Measurements from ENCODE around the gene RAB25.

Gene RAB25

GRCh38 chr1:156020293-156021092, 40.5 kb upstream of the RAB25 start, which contains the start of gene SSR2:
Gene SSR2 (minus strand): TSS chr1:156020951. CDS start chr1:156020167, 784 bp downstream.
- H2AFZ ChIP-seq (ENCODE audit: low read depth), result peak within 1 kb of the TSS; percentile 70
- peak within 1 kb of the TSS; percentile 55; the same call in 1 of the 2 replicates for H3K9ac ChIP-seq
- H3K27ac ChIP-seq, result peak within 1 kb of the TSS; percentile 6; the same call in 1 of the 2 replicates
- peaks cover 28% of the 10 kb centered on the region; the same call in 1 of the 2 replicates for H3K36me3 ChIP-seq (ENCODE audit: insufficient read depth)
- peak within 1 kb of the TSS; percentile 99 for H3K4me3 ChIP-seq (IDR thresholded peaks at IDR 0.05; ENCODE audit: insufficient read depth, low read depth, low read length)
- TF ChIP-seq CTCF (conservative IDR thresholded peaks at IDR 0.05; ENCODE audit: low read depth, low read length), result peak; percentile 12; the same call in 1 of the 2 replicates
- H3K79me2 ChIP-seq (ENCODE audit: insufficient read depth, low read depth), result peaks cover 41% of the 10 kb centered on the region
- no peaks in the 10 kb centered on the region for H3K27me3 ChIP-seq (ENCODE audit: insufficient read depth, low read depth)
- H3K4me1 ChIP-seq (ENCODE audit: low read depth, poor library complexity, severe bottlenecking), result peaks cover 26% of the 10 kb centered on the region
- H3K4me2 ChIP-seq, result peak within 1 kb of the TSS; percentile 83
- H4K20me1 ChIP-seq (ENCODE audit: insufficient read depth), result no peaks in the 10 kb centered on the region

DNA sequence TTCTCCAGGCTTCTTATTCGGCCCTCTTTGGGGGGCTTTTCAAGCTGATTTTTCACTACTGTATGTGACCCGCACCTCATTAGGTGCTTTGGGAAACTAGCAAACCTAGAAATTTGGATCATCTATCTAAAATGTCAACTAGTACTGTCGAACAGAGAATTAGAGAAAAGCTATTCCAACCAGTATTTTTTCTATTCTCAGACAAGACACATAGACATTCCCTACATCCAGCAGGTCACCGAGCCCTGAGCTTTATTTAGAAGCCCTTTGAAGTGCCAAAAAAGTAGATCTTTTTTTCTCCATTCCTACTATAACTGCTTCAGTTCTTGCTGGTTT, 39.9 kb upstream of the RAB25 start:
- Histone ChIP-seq H3K36me3 (ENCODE audit: insufficient read depth) (peaks cover 28% of the 10 kb centered on the region; the same call in 1 of the 2 replicates), H3K27ac (no peak overlapping the region), H3K4me3 (IDR thresholded peaks at IDR 0.05; ENCODE audit: insufficient read depth, low read depth, low read length) (peak overlapping the region; percentile 99), H3K27me3 (ENCODE audit: insufficient read depth, low read depth) (no peaks in the 10 kb centered on the region), H4K20me1 (ENCODE audit: insufficient read depth) (no peaks in the 10 kb centered on the region), H3K4me1 (ENCODE audit: low read depth, poor library complexity, severe bottlenecking) (peaks cover 26% of the 10 kb centered on the region), H2AFZ (ENCODE audit: low read depth) (peak overlapping the region; percentile 70), H3K9ac (peak overlapping the region; percentile 55; the same call in 1 of the 2 replicates), H3K79me2 (ENCODE audit: insufficient read depth, low read depth) (peaks cover 41% of the 10 kb centered on the region), H3K4me2 (peak overlapping the region; percentile 73)
- no peak for TF ChIP-seq CTCF (conservative IDR thresholded peaks at IDR 0.05; ENCODE audit: low read depth, low read length)

- Histone ChIP-seq H3K27me3 (ENCODE audit: insufficient read depth, low read depth) (no peaks in the 10 kb centered on the region), H3K9ac (no peak overlapping the region), H3K79me2 (ENCODE audit: insufficient read depth, low read depth) (peaks cover 35% of the 10 kb centered on the region), H4K20me1 (ENCODE audit: insufficient read depth) (no peaks in the 10 kb centered on the region), H3K4me3 (IDR thresholded peaks at IDR 0.05; ENCODE audit: insufficient read depth, low read depth, low read length) (no peak overlapping the region), H2AFZ (ENCODE audit: low read depth) (peak overlapping the region; percentile 1; the same call in 1 of the 2 replicates), H3K4me1 (ENCODE audit: low read depth, poor library complexity, severe bottlenecking) (peaks cover 26% of the 10 kb centered on the region), H3K36me3 (ENCODE audit: insufficient read depth) (peaks cover 22% of the 10 kb centered on the region; the same call in 1 of the 2 replicates), H3K27ac (no peak overlapping the region), H3K4me2 (no peak overlapping the region)
- no peak for TF ChIP-seq CTCF (conservative IDR thresholded peaks at IDR 0.05; ENCODE audit: low read depth, low read length)
Observed at GRCh38 chr1:156021954-156022353, 39.0 kb upstream of the RAB25 start.

- Histone ChIP-seq H3K36me3 (ENCODE audit: insufficient read depth) (no peaks in the 10 kb centered on the region), H3K79me2 (ENCODE audit: insufficient read depth, low read depth) (peaks cover 6% of the 10 kb centered on the region), H2AFZ (ENCODE audit: low read depth) (no peak overlapping the region), H3K4me2 (no peak overlapping the region), H3K9ac (no peak overlapping the region), H3K4me1 (ENCODE audit: low read depth, poor library complexity, severe bottlenecking) (peaks cover 6% of the 10 kb centered on the region), H3K4me3 (IDR thresholded peaks at IDR 0.05; ENCODE audit: insufficient read depth, low read depth, low read length) (no peak overlapping the region), H3K27ac (no peak overlapping the region), H3K27me3 (ENCODE audit: insufficient read depth, low read depth) (no peaks in the 10 kb centered on the region), H4K20me1 (ENCODE audit: insufficient read depth) (no peaks in the 10 kb centered on the region)
- no peak for TF ChIP-seq CTCF (conservative IDR thresholded peaks at IDR 0.05; ENCODE audit: low read depth, low read length)
Observed at GRCh38 chr1:156024801-156025200, 36.2 kb upstream of the RAB25 start.
